GM12878 (cell line): Measurements from ENCODE around the gene PF4V1. TPM values are rescaled to one million over a fixed set of nuclear protein-coding genes. Genes with fewer than 3 reads are reported as not detected.

Source experiments
- ATAC-seq: fragments of 200-7000 bp; cut with Tn5 transposase; 3 replicates; pipeline ENCODE4 v1.9.1; 2020; ENCODE audit warnings: mild to moderate bottlenecking, moderate library complexity
- BruUV-seq: library from RNA; stranded (reverse); fragments of 400-500 nt; replicated peaks from 2 replicates; lab custom pipeline; 2021; lab: Mats Ljungman, UMichigan
- CTCF ChIA-PET: fragments of 300-600 bp; sonication (Branson Sonifier 250); formaldehyde crosslinking; extraction: SDS; loops from one replicate; lab custom pipeline; 2021; ENCODE audit warnings: inconsistent platforms; lab: Yijun Ruan, JAX
- POLR2A ChIA-PET: fragments of 350-600 bp; formaldehyde crosslinking; extraction: SDS; loops from one replicate; lab custom pipeline; 2021; ENCODE audit warnings: inconsistent platforms; lab: Charles Lee
- RAD21 ChIA-PET: fragments of 300-600 bp; sonication (Branson Sonifier 250); formaldehyde crosslinking; loops from one replicate; lab custom pipeline; 2023; ENCODE audit warnings: antibody characterized with exemption; ENCODE audit not compliant: unreplicated experiment; lab: Charles Lee
- SMC1A ChIA-PET: fragments of 300-600 bp; sonication (Branson Sonifier 250); formaldehyde crosslinking; loops from one replicate; lab custom pipeline; 2023; ENCODE audit not compliant: unreplicated experiment, uncharacterized antibody; lab: Charles Lee
- DNase-seq: peaks from one replicate; pipeline ENCODE4 v3.0.0-alpha.2; 2011; ENCODE audit warnings: low read depth, low spot score
- FAIRE-seq: peaks from 3 replicates; lab custom pipeline; 2011; peaks lifted over from hg19 to GRCh38; lab: Jason Lieb, UNC
- H2AFZ ChIP-seq: 2 replicates; pipeline ENCODE4 v1.6.0; 2011; ENCODE audit warnings: low read depth, low read length, control low read depth; ENCODE audit not compliant: control insufficient read depth
- H3K27ac ChIP-seq: 2 replicates; pipeline ENCODE4 v1.5.1; 2011; ENCODE audit warnings: control low read depth; ENCODE audit not compliant: control insufficient read depth, insufficient read depth
- H3K27me3 ChIP-seq, 2 experiments: replicated peaks in 1 of 2; 2 replicates each; pipeline versions ENCODE4 v1.6.0 to v1.6.1; 2011; ENCODE audit warnings: low read length in 1 of 2; ENCODE audit not compliant: control insufficient read depth in 2 of 2, insufficient read depth in 2 of 2
- H3K36me3 ChIP-seq, 2 experiments: 2 replicates each; pipeline ENCODE4 v1.5.1; 2011; ENCODE audit warnings: low read length in 1 of 2; ENCODE audit not compliant: control insufficient read depth in 2 of 2, insufficient read depth in 2 of 2
- H3K4me1 ChIP-seq: 2 replicates; pipeline ENCODE4 v1.6.1; 2011; ENCODE audit warnings: mild to moderate bottlenecking, low read length, moderate library complexity, mixed read lengths; ENCODE audit not compliant: control insufficient read depth, insufficient read depth
- H3K4me2 ChIP-seq: 2 replicates; pipeline ENCODE4 v1.6.0; 2011; ENCODE audit warnings: control low read depth; ENCODE audit not compliant: control insufficient read depth, insufficient read depth
- H3K4me3 ChIP-seq: fragments of 200-600 bp; sonication (generic); 2 replicates; pipeline ENCODE4 v1.5.1; 2016
- H3K79me2 ChIP-seq: 2 replicates; pipeline ENCODE4 v1.6.0; 2011; ENCODE audit warnings: low read length; ENCODE audit not compliant: control insufficient read depth, insufficient read depth
- H3K9ac ChIP-seq: 2 replicates; pipeline ENCODE4 v1.8.0; 2011; ENCODE audit warnings: low read length, control low read depth, mixed read lengths; ENCODE audit not compliant: control insufficient read depth, insufficient read depth
- H3K9me3 ChIP-seq: replicated peaks from 3 replicates; pipeline ENCODE4 v1.5.1; 2011; ENCODE audit warnings: mild to moderate bottlenecking, low read length; ENCODE audit not compliant: control insufficient read depth, insufficient read depth
- H4K20me1 ChIP-seq: 2 replicates; pipeline ENCODE4 v1.6.0; 2011; ENCODE audit not compliant: control insufficient read depth, insufficient read depth
- IKZF2 ChIP-seq, 2 experiments: fragments of 450-650 bp; IDR thresholded peaks; 2 replicates each; pipeline ENCODE4 v1.6.1; 2017; ENCODE audit warnings: mild to moderate bottlenecking in 2 of 2, moderate library complexity in 2 of 2
- NFYA ChIP-seq: IDR thresholded peaks from 2 replicates; pipeline ENCODE4 v1.6.1; 2011; ENCODE audit warnings: low read depth, mild to moderate bottlenecking, low read length, improper control_type of control experiment, borderline replicate concordance
- PAX5 ChIP-seq: IDR thresholded peaks from 2 replicates; pipeline ENCODE4 v1.6.1; 2011; ENCODE audit warnings: low read depth, low read length, borderline replicate concordance
- RB1 ChIP-seq: fragments of 450-650 bp; formaldehyde crosslinking; IDR thresholded peaks from 2 replicates; pipeline ENCODE4 v1.6.1; 2017; ENCODE audit warnings: mild to moderate bottlenecking, borderline replicate concordance
- ZZZ3 ChIP-seq: IDR thresholded peaks from 2 replicates; pipeline ENCODE4 v1.6.1; 2011; ENCODE audit warnings: low read depth; ENCODE audit not compliant: control insufficient read depth, insufficient read length
- WGBS: methylation state at CpG from one replicate; pipeline ENCODE4 v1.1.6; 2016; ENCODE audit warnings: low lambda C conversion rate; ENCODE audit not compliant: insufficient replicate concordance, insufficient coverage; ENCODE audit errors: missing lambda C conversion rate; 5-methylcytosine and 5-hydroxymethylcytosine counted together
- in situ Hi-C: fragments of 300-500 bp; cut with MboI; formaldehyde crosslinking; loops from 9 replicates; pipeline ENCODE4 v1.14.3; 2018; ENCODE audit warnings: mixed read lengths
- intact Hi-C: fragments of 100-400 bp; cut with micrococcal nuclease; formaldehyde crosslinking; loops from one replicate; pipeline ENCODE4 v1.14.2; 2022; ENCODE audit not compliant: unreplicated experiment
- polyA plus RNA-seq, 11 experiments: library from polyadenylated mRNA; depleted of rRNA in 4 of 11; unstranded in 6 of 11; stranded (reverse) in 5 of 11; fragments of >200 nt; fragmentation: Nextera tagmentation in 4 of 11; fragmentation: Illumina TruSeq in 1 of 11; extraction: Ambion mirVana in 4 of 11; extraction: Trizol in 1 of 11; gene quantifications; 1 replicate in 1 of 11; 2 replicates in 10 of 11; pipeline versions ENCODE4 v1.2.1 to v1.2.3, GENCODE V29; 2011 to 2016; ENCODE audit warnings: inconsistent platforms in 2 of 11, missing spikeins in 2 of 11, low read depth in 1 of 11
- total RNA-seq, 4 experiments: library from RNA; depleted of rRNA in 3 of 4; stranded (reverse); fragments of >200 nt in 3 of 4; fragmentation: Illumina TruSeq in 1 of 4; extraction: Trizol in 1 of 4; gene quantifications; 2 replicates each; pipeline versions ENCODE4 v1.2.1 to v1.2.3, GENCODE V29; 2013 to 2021
- TF ChIP-seq, protein P1 (sequence below): fragments of 450-650 bp; IDR thresholded peaks from 2 replicates; pipeline ENCODE4 v1.6.1; 2017; ENCODE audit warnings: low read depth, mild to moderate bottlenecking, moderate library complexity
- TF ChIP-seq, protein P2 (sequence below): IDR thresholded peaks from 2 replicates; pipeline ENCODE4 v1.6.1; 2011; ENCODE audit warnings: low read depth, mild to moderate bottlenecking, low read length, moderate library complexity, borderline replicate concordance; ENCODE audit errors: extremely low read depth

The PF4V1 gene
- total and polyA plus RNA-seq, 10 of the 15 experiments (the other 5 are each of a cell fraction or from before 2014, with no cell fraction given) = not detected

DNA sequence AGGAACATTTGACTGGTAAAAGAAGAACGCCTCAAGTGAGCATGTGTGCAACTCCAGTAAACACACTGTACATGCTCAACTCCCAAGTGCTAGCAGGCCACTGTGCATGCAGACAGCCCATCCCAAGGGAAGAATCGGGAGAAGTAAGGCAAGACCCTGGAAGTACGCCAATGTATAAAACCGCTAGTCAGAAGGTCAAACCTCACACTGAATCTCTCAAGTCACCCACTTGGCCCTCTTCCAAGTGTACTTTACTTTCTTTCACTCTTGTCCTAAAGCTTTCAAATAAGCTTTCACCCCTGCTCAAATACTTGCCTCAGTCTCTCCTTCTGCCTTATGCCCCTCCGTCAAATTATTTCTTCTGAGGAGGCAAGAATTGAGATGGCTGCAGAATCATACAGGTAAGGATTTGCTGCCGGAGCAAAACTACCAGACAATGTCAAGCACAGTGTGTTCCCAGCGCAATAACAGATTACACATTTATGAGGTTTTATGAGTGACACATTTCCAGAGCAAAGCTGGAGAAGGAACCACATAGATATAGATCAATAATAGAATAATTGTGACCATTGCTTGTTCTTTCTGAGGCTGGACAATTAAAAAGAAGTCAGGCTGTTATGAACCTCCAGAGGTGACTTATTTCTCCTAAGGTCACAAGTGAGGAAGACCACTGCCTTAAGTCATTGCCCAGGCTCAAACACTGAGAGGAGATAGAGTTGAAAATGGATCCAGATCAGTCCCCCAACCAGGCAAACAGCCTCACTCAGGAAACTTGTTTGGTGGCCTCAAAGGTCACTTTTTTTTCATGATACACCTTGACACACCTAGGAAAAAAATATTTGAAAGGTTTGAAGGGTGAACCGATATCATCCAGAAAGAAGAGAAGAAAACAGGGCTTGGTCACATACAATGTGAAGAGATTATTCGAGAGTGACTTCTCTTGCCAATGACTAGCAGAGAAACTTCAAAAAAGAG lies 42.4 kb downstream of the PF4V1 start:
- ChIA-PET SMC1A (no interaction called here), RAD21 (interaction anchor here (0.8 kb wide), 1 partner anchor 241 kb away, joined by 3 read pairs; no protein-coding TSS in a partner anchor), CTCF (interaction anchor here (0.6 kb wide), 1 partner anchor 21 kb away, joined by 3 read pairs; no protein-coding TSS in a partner anchor), POLR2A (no interaction called here)
- no TSS peak for BruUV-seq
- Histone ChIP-seq H3K4me3 (no peak overlapping the region), H2AFZ (no peak overlapping the region), H4K20me1 (no peaks in the 10 kb centered on the region), H3K27me3 (no peaks in the 10 kb centered on the region; a peak in 1 of 4 replicates), H3K79me2 (no peaks in the 10 kb centered on the region), H3K36me3 (no peaks in the 10 kb centered on the region), H3K9me3 (no peaks in the 10 kb centered on the region), H3K4me2 (no peak overlapping the region), H3K4me1 (no peaks in the 10 kb centered on the region), H3K9ac (no peak overlapping the region), H3K27ac (no peak overlapping the region)
- in situ Hi-C loops = no loop called here
- 59% methylated on average over 9 of the region's 9 CpGs for WGBS
- ATAC-seq = no peak
- no peak for DNase-seq
- FAIRE-seq = no peak
- intact Hi-C loops = no loop called here
- TF ChIP-seq PAX5 = no peak
- TF ChIP-seq, protein P1, sequence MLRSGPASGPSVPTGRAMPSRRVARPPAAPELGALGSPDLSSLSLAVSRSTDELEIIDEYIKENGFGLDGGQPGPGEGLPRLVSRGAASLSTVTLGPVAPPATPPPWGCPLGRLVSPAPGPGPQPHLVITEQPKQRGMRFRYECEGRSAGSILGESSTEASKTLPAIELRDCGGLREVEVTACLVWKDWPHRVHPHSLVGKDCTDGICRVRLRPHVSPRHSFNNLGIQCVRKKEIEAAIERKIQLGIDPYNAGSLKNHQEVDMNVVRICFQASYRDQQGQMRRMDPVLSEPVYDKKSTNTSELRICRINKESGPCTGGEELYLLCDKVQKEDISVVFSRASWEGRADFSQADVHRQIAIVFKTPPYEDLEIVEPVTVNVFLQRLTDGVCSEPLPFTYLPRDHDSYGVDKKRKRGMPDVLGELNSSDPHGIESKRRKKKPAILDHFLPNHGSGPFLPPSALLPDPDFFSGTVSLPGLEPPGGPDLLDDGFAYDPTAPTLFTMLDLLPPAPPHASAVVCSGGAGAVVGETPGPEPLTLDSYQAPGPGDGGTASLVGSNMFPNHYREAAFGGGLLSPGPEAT = no peak
- TF ChIP-seq NFYA = no peak
- TF ChIP-seq, protein P2, sequence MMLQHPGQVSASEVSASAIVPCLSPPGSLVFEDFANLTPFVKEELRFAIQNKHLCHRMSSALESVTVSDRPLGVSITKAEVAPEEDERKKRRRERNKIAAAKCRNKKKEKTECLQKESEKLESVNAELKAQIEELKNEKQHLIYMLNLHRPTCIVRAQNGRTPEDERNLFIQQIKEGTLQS = no peak
- TF ChIP-seq IKZF2 (IDR thresholded peaks at IDR 0.05) = no peak
- no peak for TF ChIP-seq ZZZ3
- no peak for TF ChIP-seq RB1
